RPMI8226 (cell line): Measurements from ENCODE around the gene SPAG5.
A peak's percentile ranks its signal among the peaks of the same experiment; 100 is the strongest.

Source experiments
- DNase-seq: peaks from one replicate; pipeline ENCODE4 v3.0.0-alpha.2; 2015

The SPAG5 gene

GRCh38 chr17:28570716-28571360 lies 28.0 kb downstream of the SPAG5 start:
- DNase-seq = peak; percentile 64

DNA sequence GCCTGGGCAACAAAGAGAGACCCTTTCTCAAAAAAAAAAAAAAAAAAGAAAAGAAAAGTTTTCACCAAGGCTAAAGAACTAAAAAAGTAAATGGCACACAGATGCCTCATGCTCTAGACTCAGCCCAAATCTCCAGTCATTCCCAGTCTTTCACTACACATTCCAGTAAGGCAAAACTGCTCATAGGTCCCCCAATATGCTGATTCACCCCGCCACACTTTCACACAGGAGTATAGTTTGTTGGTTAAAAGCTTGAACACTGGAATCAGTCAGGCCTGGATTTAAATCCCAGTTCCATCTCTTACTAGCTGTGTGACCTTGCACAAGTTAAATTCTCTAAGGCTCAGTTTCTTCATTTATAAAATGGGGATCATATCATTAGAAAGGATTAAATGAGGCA lies 29.4 kb downstream of the SPAG5 start:
- DNase-seq = no peak

DNA sequence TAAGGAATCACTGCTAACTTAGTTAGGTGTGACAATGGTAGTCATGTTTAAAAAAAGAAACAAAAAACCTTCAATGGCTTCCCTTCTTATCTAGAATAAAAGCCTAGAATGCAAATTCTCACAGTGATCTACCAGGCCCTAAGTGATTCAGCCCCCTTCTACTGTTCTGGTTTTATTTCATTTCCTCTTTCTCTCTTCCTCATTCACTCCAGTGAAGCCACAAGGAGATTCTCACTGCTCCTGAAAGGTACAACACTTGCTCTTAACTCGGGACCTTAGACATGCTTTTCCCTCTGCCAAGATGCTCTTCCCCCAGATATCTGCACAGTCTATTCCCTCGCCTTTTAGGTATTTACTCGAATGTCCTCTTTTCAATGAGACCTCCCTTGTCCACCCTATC lies 31.2 kb downstream of the SPAG5 start:
- DNase-seq = peak; percentile 57

DNA sequence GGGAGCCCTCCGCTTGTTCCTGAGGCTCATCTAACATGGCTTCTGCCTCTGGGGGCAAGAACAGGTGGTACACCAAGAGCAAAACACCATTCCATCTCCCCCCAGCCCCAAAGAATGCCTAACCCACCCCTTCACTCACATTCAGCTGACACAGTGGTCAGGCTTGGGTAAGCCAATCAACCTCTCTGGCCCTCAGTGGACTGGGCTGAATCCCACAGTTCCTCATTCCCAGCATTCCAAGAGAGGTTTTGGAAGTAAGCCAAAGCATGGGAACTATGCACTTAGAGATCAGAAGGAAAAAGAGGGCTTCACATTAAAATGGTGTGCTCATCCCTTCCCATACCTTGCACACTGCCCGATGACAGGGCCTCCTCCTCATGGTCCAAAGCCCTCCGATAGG lies 35.4 kb downstream of the SPAG5 start:
- DNase-seq = no peak

DNA sequence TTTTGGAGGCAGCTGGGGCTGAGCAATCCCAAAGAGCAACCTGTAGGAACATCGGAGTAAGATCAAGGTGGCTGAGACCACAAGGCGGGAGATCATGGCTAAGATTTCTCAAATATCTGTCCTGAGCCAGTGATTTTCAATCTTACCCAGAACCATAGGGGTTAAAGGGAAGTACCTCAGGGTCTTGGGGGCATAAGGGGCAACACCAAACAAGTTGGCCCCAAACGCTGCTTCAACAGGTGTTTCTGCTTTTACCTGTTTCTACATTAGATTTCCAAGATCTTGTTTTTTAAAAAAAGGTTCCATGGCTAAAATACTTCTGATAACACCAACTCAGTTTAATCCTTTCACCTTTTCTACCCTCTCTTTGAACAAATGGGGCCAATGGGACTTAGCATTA lies 43.8 kb downstream of the SPAG5 start:
- no peak for DNase-seq

DNA sequence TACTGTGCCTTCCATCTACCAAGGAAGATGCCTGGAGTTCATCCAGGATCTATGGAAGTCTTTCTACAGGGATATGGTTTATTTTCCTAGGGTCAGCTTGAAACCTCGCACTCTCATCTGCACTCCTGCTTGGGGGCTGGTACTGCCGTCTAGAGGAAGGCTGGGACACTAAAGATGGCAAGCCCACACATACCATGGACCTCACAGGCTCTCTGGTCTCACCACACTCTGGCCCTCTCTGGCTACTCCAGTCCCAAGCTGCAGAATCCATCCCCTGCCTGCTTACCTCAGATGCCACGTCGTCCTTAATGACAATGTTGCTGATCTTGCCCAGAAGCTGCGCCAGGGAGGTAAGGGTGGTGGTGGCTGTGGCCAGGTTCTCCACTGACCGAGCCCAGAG lies 44.3 kb downstream of the SPAG5 start:
- DNase-seq = no peak

DNA sequence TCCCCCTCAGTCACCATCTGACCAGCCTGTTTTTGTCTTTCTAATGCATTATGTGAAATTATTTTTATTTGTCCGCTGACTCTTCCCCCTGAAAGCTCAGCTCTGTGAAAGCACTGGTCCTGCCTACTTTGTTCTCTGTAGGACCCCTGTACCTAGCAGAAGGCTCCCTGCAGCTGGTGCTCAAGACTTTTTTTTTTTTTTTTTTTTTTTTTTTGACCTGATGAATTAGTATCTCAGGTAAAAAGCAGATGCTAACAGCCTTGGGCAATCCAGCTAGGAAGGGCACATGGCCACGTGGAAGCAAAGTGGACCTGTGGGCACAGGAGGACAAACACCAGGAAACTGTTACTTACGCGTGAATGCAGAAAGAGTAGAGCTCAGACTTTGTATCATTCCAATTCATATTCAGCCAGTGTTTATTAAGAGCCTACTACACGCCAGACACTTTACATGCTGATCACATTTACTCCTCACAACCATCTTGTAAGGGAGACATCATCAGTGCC lies 45.8 kb downstream of the SPAG5 start:
- DNase-seq = no peak

DNA sequence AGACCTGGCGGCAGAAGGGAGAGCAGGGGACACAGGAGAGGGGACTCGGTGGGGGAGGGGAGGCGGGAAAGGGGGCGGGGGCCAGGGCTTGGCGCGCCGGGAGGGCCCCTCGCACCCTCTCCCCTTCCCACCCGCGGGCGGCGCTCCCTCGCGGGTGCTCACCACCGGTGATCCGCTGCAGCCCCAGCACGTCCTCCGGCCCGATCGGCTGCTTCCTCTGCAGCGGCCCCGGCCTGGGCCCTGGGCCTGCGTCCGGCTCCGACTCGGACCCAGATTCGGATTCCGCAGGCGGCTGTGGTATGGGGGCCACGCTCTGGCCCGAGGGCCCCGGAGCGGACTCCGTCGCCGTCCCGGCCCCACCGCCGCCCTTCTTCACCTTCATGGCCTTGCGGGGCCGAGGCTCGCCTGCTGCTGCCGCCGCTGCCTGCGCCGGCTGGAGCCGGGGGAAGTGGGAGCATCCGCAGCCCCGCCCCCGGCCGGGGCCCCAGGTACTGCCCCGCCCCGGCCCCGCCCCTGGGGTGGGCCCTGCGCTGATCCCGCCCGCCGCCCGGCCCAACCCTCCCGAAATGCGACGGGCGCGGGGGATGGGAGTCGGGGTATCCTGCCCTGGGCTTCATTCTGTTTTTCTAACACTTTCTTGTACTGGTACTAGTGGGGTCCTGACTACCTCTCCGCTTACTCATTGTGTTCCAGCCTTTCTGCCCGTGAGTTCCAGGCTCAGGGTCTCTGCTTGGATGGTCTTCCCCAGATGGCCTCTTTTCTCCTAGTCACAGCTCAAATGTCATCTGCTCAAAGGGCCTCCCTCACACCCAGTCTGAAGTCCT lies 46.4 kb downstream of the SPAG5 start, which contains the start of gene UNC119:
UNC119 (minus strand) TSS at position 449 of the 824 bp plus-strand sequence; CDS start at position 382, 67 bp downstream.
- peak; percentile 89 for DNase-seq

- DNase-seq = no peak
Observed at GRCh38 chr17:28551421-28552175, 47.2 kb downstream of the SPAG5 start.

- no peak for DNase-seq
Observed at GRCh38 chr17:28550858-28551257, 48.0 kb downstream of the SPAG5 start.

DNA sequence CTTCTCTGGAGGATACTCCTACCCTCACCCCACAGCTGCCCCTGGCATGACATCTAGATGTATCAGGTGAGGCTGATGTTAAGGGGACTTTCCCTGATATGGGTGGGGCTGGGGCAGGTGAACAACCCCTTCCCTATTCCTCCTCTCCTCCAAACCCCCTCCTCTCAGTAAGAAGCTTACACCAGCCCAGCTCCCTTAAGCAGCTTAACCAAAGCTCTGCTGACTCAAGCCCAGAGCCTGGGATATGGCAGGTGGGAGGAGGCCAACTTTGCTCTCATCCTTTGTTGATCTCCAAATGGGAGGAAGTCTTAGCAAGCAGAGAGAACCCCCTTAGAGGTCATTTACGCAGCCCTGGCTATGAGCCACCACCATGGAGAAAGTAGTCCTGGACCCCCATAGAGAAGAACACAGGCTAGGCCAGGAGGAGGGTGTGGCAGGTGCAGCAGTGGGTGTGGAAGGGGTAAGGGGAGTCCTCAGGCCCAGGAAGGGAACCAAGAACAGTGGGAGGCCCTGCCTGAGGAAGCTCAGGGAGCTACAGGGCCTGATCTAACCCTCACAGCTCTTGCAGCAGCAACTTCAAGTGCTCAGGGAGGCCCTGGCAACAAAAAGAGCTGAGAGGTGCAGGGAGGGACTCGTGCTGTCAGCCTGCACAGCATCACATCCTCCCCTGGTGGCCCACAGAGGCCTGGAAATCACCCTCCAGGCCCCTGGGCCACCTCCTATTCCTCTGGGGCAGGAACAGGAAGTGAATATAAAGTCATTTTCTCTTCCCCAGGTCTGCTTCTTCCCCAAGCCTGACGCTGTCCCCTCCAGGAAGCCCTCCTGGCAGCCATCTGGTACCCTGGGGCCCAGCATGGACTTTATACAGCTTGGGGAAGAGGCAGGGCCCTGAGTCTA lies 49.3 kb downstream of the SPAG5 start:
- peak; percentile 31 for DNase-seq

DNA sequence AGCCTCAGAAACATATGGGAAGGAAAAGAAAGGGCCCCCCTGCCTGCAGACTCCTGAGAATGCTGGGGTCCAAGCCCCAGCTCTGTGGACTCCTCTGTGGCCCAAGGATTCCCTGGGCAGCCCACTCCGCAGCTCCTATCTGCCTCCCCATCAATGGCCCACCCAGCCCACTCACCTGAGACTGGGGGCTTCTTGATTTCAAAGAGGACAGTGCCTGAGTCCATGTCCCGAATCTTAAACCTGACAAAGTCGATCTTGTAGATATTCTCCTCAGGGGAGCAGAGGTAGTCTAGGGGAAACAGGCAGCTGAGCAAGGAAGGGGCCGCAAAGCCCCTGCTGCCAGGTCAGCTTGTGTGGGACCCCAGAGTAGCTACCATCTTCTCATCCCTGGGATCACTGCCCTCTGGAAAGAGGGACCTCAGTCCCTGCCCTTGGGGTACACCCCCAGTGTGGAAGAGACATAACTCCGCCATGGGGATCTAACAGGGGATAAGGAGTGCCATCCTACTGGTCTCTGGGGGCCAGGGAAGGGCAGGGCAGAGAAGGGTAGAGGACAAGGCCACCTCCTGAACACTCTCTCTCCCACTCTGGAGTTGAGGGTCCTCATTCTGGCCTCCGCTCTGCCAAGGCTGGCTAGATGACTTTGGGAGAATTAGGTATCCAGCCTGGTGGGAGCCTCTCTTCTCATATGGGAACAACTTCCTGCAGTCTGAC lies 50.3 kb downstream of the SPAG5 start:
- DNase-seq = no peak

DNA sequence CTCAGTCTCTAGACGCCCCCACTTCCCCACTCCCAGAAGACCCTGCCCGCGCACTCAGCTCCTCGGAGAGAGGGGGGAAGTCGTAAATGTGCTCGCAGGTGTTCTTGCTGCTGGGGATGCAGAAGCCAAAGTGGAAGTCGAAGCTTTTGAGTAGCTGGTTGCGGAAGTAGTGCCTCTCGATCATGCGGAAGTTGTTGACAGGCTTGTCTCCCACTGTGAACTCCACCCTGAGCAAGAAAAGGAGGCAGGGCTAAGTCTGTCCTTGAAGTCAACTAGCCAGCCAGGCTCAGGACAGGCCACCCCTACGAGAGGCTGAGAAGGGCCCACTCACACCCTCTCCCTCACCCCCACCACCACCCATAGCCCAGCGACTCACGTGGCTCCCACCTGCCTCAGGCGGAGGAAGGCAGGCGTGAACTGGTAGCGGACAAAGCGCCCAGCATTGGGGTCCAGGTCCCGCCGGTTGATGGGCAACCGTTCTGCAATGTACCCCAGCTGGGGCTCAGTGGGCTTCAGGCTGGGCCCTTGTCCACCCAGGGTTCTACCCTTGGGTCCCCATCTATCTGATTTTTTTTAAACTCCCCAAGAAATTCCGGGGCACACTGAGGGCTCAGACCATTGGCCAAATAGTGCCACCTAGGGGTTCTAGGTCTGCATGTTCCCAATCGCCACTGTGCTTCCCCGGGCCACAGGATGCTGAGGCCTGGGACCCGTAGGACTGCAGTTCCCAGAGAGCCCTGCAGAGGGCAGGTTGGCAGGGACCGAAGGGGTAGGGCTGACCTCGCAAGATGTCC lies 51.0 kb downstream of the SPAG5 start:
- DNase-seq = peak; percentile 90

DNA sequence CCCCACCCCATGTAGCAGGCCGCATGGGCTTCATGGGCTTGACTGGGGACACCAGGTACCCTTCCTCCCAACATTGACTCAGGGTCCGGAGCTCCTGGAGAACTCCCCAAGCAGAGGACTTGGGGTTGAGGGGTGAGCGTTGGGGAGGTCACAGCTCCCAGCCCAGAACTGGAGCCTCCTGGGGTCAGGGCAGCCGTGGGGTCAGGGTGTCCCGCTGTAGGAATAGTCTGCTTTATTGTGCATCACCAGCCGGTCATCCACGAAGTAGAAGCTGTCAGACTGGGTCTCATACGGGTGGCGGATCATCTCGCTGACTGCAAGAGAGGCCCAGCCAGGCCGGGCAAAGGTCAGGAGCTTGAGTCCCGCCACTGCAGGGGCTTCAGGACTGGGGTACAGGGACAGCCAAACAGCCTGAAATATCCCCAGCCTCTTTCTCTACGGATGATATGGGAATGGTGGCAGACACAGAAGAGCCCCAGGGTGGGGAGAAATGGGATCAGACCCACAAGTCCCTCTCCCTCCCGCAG lies 51.7 kb downstream of the SPAG5 start:
- no peak for DNase-seq

DNA sequence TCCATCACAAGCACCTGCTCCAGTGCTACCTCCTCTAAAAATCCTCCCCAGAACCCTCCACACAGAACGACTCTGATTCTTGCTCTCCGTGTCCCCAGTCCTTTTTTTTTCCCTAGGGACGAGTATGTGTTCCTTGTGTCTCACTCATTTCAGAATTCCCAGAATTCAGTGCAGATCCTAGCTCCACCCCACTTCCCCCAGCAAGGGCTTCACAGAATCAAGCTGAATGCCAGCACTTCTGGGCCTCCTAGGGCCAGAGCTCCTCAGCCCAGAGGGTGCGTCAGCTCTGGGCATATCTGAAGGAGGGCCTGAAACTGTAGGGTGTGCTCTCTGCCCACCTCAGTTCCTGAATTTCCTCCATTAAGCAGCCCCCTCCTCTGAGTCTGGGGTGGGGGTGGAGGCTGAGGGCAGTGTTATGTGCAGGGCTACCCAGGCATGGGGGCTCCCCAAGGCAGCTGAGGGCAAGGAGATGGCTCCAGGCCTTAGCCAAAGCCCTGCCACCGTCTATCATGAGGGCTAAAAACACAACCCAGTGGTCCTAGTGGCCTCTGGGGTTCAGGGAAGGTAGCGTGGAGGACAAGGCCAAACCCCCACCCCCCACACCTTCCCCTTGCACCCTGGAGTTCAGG lies 52.9 kb downstream of the SPAG5 start:
- DNase-seq = no peak

DNA sequence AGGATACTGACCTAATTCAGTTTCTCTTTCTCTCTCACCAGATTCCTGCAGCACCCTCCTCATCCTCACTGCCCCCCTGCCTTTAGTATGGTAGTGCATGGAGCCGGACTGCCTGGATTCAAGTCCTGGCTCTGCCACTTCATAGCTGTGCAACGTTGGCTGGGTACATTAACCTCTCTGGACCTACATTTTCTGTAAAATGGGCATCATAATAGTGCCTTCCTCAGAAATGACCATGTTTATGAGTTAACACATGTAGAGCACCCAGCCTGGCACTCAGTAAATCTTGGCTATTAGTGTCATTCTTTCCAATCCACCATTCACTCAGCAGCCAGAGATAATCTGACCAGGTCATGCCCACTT lies 53.7 kb downstream of the SPAG5 start:
- DNase-seq = no peak

DNA sequence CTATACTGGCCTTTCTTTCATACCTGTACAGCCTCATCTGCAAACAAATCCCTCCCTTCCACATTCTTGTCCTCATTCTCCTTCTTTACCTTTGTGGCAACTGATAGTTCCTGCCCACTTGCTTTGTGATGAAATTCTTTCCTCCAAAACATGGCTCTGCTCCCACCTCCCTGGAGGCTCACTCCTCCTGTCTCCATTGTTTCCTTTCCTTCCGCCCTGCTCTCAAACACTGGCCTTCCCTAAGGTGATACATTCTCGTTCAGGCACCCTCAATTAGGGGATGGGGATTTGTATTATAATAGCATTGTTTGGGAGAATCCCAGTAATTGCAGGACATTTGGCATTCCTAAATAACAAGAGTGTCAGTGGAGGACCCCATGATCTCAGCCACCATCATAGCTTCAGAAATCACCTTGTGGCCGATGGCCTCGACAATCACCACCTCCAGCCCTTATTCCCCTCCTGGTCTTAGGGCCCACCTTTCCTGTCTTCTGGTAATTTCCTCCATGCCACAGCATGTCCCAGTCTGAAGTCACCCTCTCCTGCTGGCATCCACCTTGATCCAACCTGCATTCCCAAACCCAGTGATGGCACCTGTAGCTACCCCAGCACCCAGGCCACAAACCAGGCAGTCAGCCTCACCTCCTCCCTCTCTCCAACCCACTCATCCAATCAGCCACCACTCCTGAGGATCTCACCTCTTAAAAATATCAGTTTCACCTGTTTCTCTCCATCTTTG lies 54.3 kb downstream of the SPAG5 start:
- no peak for DNase-seq

- DNase-seq = no peak
Observed at GRCh38 chr17:28541439-28541838, 57.4 kb downstream of the SPAG5 start.

DNA sequence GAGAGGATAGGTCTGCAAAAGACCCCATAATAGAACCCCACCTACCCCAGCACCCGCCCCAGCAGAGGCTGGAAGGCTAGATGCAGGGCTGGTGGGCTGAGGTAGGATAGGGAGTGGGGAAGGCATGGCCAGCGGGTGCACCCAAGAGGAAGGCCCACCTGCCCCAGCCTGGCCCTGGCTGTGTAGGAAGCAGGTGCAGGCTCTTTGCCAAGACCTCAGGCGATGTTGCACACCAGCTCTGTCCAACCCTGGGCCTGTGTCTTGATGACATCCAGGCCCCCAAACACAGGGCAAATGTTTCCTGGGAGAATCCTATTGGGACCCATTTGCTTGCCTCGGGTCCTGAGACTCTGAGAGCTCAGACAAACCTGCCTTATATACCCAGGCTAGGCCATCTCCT lies 58.6 kb downstream of the SPAG5 start:
- no peak for DNase-seq
